Hematopoietic multipotent progenitor cell (in vitro differentiated cells): ENCODE results near the gene HSPA8. TPM values are rescaled to one million over a fixed set of nuclear protein-coding genes. Genes with fewer than 3 reads are reported as not detected.

ENCODE experiments used
- DNase-seq, 3 donors: peaks; one replicate each; pipeline ENCODE4 v3.0.0-alpha.2; 2011 to 2015; ENCODE audit warnings: low read depth in 2 of 3, low spot score in 2 of 3
- small RNA-seq: library from RNA; depleted of rRNA; stranded (forward); fragments of <200 nt; gene quantifications from one replicate; pipeline ENCODE3, GENCODE V24; 2012
- total RNA-seq: library from RNA; depleted of rRNA; stranded (reverse); fragments of >200 nt; gene quantifications from one replicate; pipeline ENCODE4 v1.2.3, GENCODE V29; 2012

HSPA8 gene
- total RNA-seq, 1 donor: 951 TPM

GRCh38 chr11:123052901-123053721 is 8.8 kb downstream of the HSPA8 start:
- DNase-seq: no peak

- no peak for DNase-seq
Observed at GRCh38 chr11:123051634-123052033, 10.3 kb downstream of the HSPA8 start.

GRCh38 chr11:123051146-123051545 is 10.8 kb downstream of the HSPA8 start:
- DNase-seq: no peak

- no peak for DNase-seq
Observed at GRCh38 chr11:123047947-123048293, 14.0 kb downstream of the HSPA8 start.

DNA sequence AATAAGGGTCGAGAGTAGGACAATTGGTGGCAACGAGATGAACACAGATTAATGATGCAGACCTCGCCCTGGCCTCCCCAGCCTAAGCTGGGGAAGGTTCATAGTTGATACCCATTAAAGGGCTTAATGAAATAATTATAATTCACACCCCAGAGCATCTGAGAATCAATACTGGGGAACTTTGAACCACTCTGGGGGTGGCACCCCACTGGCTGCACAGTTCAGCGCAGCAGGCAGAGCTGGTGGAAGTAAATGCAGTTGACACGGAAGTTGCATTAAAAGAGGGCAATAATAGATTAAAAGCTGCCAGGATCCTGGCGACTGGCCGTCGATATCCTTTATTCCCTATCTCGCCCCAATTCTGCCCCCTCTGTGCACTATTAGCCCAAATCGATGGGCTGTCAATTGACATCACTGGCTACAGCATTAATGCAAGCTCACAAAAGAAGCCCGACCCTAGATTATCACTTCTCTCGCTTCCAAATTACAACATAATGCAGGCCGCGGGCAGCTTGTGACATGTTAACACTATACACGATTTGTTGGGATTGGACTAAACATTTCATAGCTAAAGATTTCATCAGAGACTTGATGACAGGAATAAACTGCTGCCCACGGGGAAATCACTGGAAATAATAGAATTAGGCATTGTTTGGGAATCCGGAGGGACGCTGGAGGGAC is 14.5 kb downstream of the HSPA8 start:
- DNase-seq: no peak

DNA sequence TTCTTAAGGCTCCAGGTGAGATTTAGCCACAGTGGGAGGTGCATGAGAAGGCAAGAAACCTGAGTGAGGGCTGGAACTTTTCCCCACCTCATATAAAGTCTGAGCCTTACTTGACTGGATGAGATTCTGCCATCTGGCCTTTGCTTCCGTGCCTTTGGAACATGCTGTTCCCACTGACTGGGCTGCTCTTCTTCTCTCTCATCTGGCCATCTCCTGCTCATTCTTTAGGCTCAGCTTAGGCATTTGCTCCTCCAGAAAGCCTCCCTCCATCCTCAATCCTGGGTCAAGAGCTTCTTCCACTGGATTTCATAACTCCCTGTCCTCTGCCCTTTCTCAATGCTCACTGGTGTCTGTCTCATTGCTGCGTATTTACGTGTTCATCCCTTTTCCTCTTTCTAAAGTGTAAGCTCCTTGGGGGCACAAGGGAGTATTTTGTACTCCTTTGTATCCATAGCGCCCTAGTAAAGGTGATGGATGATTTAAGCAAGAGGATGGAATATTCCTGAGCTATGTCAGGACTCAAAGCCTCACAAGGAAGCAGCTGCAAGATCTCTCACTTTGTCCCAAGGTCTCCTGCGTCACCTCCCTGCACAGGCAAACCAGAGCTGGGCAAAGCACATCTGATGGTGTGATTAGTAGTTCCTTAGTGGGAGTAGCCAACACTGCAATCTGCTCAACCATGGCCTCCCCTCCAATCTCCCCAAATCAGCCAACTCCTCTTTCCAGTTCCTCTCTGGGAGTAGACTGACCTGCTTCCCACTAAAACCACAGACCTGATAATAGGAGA is 15.3 kb downstream of the HSPA8 start:
- DNase-seq: no peak

DNA sequence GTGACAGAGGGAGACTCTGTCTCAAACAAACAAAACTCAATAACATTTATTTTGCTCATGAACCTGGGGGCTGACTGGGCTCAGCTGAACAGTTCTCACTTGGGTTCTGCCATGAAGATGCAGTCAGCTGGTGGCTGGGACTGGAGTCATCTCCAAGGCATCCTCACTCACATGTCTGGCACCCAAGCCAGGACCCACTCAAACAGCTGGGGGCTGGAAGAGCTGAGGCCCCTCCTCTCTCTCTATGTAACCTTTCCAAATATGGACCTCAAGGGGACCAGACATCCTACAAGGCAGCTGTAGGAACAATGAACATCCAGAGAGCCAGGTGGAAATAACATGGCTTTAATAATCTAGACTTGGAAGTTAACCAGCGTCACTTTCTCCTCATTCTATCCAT is 16.8 kb downstream of the HSPA8 start:
- DNase-seq: no peak

- DNase-seq: no peak
Observed at GRCh38 chr11:123041185-123041584, 20.8 kb downstream of the HSPA8 start.

GRCh38 chr11:123040111-123040432 is 21.9 kb downstream of the HSPA8 start:
- no peak for DNase-seq

- no peak for DNase-seq
Observed at GRCh38 chr11:123035831-123036230, 26.1 kb downstream of the HSPA8 start.

- DNase-seq: peak in 2 of 3 donors; percentile 17 to 35
Observed at GRCh38 chr11:123034597-123034996, 27.3 kb downstream of the HSPA8 start.

GRCh38 chr11:123033895-123034294 is 28.0 kb downstream of the HSPA8 start:
- peak in 1 of 3 donors; percentile 9 for DNase-seq

DNA sequence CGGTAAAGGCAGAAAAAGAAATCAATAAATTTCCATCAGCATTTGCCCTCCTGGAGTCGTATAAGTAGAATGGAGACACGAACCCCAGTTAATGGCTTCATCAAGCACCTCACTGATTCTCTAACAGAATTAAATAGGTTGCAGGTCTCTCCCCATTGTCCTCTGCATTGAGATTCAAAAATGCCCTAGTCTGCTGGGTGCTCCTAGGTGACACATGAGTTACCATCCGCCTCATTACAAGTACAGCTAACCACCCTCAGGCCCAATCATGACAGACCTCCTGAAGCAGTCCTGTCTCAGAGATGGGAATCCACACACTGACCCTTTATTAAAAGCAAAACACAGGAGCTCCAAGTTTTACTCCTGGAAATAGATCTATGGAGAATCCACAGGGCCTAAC is 31.4 kb downstream of the HSPA8 start:
- DNase-seq: no peak

GRCh38 chr11:123020968-123021367 is 41.0 kb downstream of the HSPA8 start:
- peak in 2 of 3 donors; percentile 68 to 85 for DNase-seq

- no peak for DNase-seq
Observed at GRCh38 chr11:123018702-123019101, 43.2 kb downstream of the HSPA8 start.

GRCh38 chr11:123011510-123011909 is 50.4 kb downstream of the HSPA8 start:
- no peak for DNase-seq

Small RNAs within 50 kb of the gene (small RNA-seq; reads per million reads assigned to genes)
- gene RPL31P47: not detected
- gene SNORD14C: not detected
- not detected for gene SNORD14D
- 418 reads per million, percentile 98 among the genes with 10 or more reads in this experiment for gene SNORD14E

Other genes with a start within 250 kb of the HSPA8 start
- gene CRTAM, start 223.6 kb downstream of the HSPA8 start, total RNA-seq: 0.27 TPM
- gene JHY, start 179.4 kb downstream of the HSPA8 start, total RNA-seq: 3.0 TPM
- not detected for gene BSX, start 80.3 kb downstream of the HSPA8 start, total RNA-seq
- under 0.01 TPM for gene CLMP, start 133.1 kb upstream of the HSPA8 start, total RNA-seq